Body of pancreas (tissue), 4 donors: ENCODE data around the gene FGG.

Experiments used
- POLR2A ChIP-seq, 3 donors: fragments of 450-650 bp; IDR thresholded peaks; one replicate each; pipeline ENCODE4 v1.6.1; 2016; ENCODE audit warnings: antibody characterized with exemption in 3 of 3, mild to moderate bottlenecking in 2 of 3
- TF ChIP-seq, protein P1 (sequence below), 7 experiments: fragments of 450-650 bp in 4 of 7; fragments of 200-600 bp in 3 of 7; sonication (generic) in 3 of 7; IDR thresholded peaks; one replicate each; pipeline ENCODE4 v1.5.1; 2016 to 2019; ENCODE audit warnings: antibody characterized with exemption in 7 of 7

DNA sequence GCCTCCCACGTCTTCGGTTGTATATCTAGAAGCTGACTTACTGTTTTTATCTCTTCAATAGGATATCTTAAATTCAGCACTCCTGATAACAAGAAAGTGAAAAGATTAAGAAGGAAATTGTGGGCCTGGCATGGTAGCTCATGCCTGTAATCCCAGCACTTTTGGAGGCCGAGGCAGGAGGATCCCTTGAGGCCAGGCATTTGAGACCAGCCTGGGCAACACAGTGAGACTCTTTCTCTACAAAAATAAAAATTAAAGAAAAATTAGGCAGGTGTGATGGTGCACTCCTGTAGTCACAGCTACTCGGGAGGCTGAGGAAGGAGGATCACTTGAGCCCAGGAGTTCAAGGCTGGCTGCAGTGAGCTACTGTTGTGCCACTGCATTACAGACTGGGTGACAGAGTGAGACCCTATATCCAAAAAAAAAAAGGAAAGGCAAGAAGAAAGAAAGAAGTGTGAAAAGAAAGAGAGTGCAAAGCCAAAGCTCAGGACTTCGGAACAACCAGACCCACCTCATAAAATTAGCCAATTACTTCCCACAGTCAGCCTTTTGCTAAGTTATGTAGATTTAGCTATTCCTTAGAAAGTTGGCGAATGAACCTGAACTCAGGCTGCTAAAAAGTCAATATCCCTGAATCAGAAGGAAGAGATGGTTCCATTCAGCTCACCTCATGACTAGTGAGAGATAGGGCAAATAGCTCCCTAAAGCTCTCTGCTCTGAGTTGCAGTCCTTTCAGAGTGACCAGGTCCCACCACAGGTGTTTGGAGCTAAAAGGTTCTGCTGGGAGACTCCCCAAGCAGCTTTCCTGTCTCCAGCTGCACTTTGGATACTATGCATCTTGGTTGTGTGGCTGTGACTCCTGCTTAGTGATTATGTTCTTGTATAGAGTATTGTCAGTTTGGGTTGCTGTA lies 9.2 kb downstream of the FGG start:
- TF ChIP-seq, protein P1, sequence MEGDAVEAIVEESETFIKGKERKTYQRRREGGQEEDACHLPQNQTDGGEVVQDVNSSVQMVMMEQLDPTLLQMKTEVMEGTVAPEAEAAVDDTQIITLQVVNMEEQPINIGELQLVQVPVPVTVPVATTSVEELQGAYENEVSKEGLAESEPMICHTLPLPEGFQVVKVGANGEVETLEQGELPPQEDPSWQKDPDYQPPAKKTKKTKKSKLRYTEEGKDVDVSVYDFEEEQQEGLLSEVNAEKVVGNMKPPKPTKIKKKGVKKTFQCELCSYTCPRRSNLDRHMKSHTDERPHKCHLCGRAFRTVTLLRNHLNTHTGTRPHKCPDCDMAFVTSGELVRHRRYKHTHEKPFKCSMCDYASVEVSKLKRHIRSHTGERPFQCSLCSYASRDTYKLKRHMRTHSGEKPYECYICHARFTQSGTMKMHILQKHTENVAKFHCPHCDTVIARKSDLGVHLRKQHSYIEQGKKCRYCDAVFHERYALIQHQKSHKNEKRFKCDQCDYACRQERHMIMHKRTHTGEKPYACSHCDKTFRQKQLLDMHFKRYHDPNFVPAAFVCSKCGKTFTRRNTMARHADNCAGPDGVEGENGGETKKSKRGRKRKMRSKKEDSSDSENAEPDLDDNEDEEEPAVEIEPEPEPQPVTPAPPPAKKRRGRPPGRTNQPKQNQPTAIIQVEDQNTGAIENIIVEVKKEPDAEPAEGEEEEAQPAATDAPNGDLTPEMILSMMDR (IDR thresholded peaks at IDR 0.05) = no peak
- no peak for TF ChIP-seq POLR2A (IDR thresholded peaks at IDR 0.05)
